ENCODE results near the gene SPINK9. TPM values are rescaled to one million over a fixed set of nuclear protein-coding genes. Genes with fewer than 3 reads are reported as not detected.

SPINK9 gene
- total RNA-seq, result not detected in 2 replicates

GRCh38 chr5:148335259-148335658 is at the start of gene SPINK9:
SPINK9 (plus strand) TSS chr5:148335559; CDS start chr5:148335614, 55 bp downstream.

GRCh38 chr5:148312153-148312552 is 23.2 kb upstream of the SPINK9 start, which contains the start of gene SPINK7:
SPINK7 (plus strand) TSS chr5:148312423; CDS start chr5:148312484, 61 bp downstream.

GRCh38 chr5:148383564-148384379 is 48.4 kb downstream of the SPINK9 start, which contains the start of gene FBXO38:
FBXO38 (plus strand) TSS chr5:148383958; CDS start chr5:148394777, 10,819 bp downstream.

Other genes starting within 250 kb of the SPINK9 start
- not detected in 2 replicates for gene SPINK14, start 167.0 kb upstream of the SPINK9 start, total RNA-seq
- gene SPINK6, start 132.5 kb upstream of the SPINK9 start, total RNA-seq, result not detected in 2 replicates
- not detected in 2 replicates for gene MARCOL, start 97.0 kb upstream of the SPINK9 start, total RNA-seq
- gene SPINK13, start 66.8 kb upstream of the SPINK9 start, total RNA-seq, result not detected in 2 replicates
- gene SPINK7, start 23.1 kb upstream of the SPINK9 start, total RNA-seq, result not detected in 2 replicates
- gene FBXO38, start 48.4 kb downstream of the SPINK9 start, total RNA-seq, result 39.3 and 65.1 TPM in 2 replicates

Data from regular cardiac myocyte (primary cell).